Breast epithelium (tissue), 4 donors: ENCODE measurements around the gene SYT15B. TPM values are rescaled to one million over a fixed set of nuclear protein-coding genes. Genes with fewer than 3 reads are reported as not detected.
"Not testable (repeated sequence)": the region's sequence is repeated elsewhere in the genome, so short reads cannot be mapped to it uniquely, and the experiment has no call there.

Experiments
- DNase-seq, 2 donors: peaks; one replicate each; pipeline ENCODE4 v3.0.0-alpha.2; 2019; ENCODE audit warnings: low spot score in 2 of 2
- H3K27ac ChIP-seq, 2 donors: fragments of 200-600 bp; sonication (generic) in 1 of 2; one replicate each; pipeline ENCODE4 v1.5.1; 2016 to 2019; ENCODE audit warnings: mild to moderate bottlenecking in 1 of 2
- H3K27me3 ChIP-seq, 2 donors: fragments of 200-600 bp; sonication (generic) in 1 of 2; one replicate each; pipeline versions ENCODE4 v1.5.1 to v1.6.0; 2017 to 2019; ENCODE audit warnings: control low read depth in 1 of 2, mild to moderate bottlenecking in 1 of 2
- H3K36me3 ChIP-seq: fragments of 200-600 bp; one replicate; pipeline ENCODE4 v1.5.1; 2019
- H3K4me1 ChIP-seq, 2 donors: fragments of 200-600 bp; sonication (generic); one replicate each; pipeline ENCODE4 v1.5.1; 2016 to 2019; ENCODE audit warnings: control low read depth in 1 of 2
- H3K4me3 ChIP-seq, 3 donors: fragments of 200-600 bp; sonication (generic); 1 replicate in 2 of 3; 2 replicates in 1 of 3; pipeline ENCODE4 v1.5.1; 2016 to 2019; ENCODE audit warnings: mild to moderate bottlenecking in 3 of 3, moderate library complexity in 2 of 3
- H3K9me3 ChIP-seq, 2 donors: fragments of 200-600 bp; sonication (generic) in 1 of 2; one replicate each; pipeline ENCODE4 v1.5.1; 2016 to 2019; ENCODE audit warnings: control low read depth in 1 of 2
- intact Hi-C: fragments of 100-400 bp; cut with DNase I; formaldehyde crosslinking; loops from one replicate; pipeline ENCODE4 v1.15.1; 2023; ENCODE audit warnings: low total_unique reads
- total RNA-seq, 3 donors: library from RNA; depleted of rRNA; stranded (reverse); fragments of >200 nt; gene quantifications; one replicate each; pipeline ENCODE4 v1.1.0, GENCODE V29; 2016

Gene SYT15B
- total RNA-seq, 3 donors from 2014 or later, result 0.73 to 3.8 (median 2.0) TPM

DNA sequence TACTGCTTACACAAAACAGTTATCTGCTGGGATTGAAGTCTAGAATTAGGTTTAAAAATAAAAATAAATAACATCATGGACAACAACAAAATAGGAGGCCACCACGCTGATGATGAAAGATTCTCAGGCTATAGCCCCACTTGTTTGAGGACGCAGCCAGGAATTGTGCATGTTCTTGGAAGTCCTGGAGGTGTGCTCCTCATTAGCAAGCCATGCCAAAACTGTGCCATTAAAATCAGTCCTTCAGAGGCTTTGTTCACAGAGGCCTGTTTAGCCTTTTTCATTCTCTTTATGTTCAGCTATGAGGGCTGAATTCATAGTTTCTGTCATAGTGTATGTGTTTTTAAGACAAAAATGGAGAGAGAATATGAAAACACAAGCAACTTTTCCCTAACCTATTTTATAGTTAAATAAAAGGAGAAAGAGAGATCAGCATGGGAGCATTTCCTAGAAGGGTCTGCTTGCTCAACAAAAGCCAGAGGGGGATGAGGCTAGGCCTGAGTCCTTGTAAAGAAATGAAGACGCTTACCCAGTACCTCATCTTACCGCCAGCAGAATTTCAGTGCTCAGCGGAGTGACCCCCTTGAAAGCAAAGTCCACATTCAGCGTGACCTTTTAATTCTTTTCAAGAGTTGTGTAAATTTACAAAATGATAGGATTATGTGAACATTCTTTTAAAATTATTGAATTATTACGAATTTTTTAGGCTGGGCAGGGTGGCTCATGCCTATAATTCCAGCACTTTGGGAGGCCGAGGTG is 46.2 kb downstream of the SYT15B start:
- H3K36me3 ChIP-seq, H3K27me3 ChIP-seq, H3K4me3 ChIP-seq, DNase-seq, H3K9me3 ChIP-seq, H3K27ac ChIP-seq, intact Hi-C loops, H3K4me1 ChIP-seq: not testable (repeated sequence)

Other genes starting within 250 kb of the SYT15B start
- 10 to 100 TPM in 1 of 3 donors, 1 to 10 TPM in 2; 5.8 to 21.0 (median 6.0) TPM for gene AGAP9, start 240.0 kb downstream of the SYT15B start, total RNA-seq
- gene NPY4R2, start 155.1 kb upstream of the SYT15B start, total RNA-seq, result not detected
- not detected for gene FAM25C, start 236.2 kb upstream of the SYT15B start, total RNA-seq